Endodermal cell (in vitro differentiated cells): ENCODE measurements around the gene HDAC4. TPM values are rescaled to one million over a fixed set of nuclear protein-coding genes. Genes with fewer than 3 reads are reported as not detected.

Experiments
- DNase-seq: peaks from one replicate; pipeline ENCODE4 v3.0.0-alpha.2; 2017
- H3K27ac ChIP-seq: 2 replicates; pipeline ENCODE4 v1.5.1; 2013; ENCODE audit warnings: mild to moderate bottlenecking, low read depth, low read length, moderate library complexity
- H3K27me3 ChIP-seq: 2 replicates; pipeline ENCODE4 v1.6.1; 2013; ENCODE audit warnings: mild to moderate bottlenecking, low read length, moderate library complexity; ENCODE audit not compliant: insufficient read depth, control insufficient read depth, poor library complexity, severe bottlenecking
- H3K36me3 ChIP-seq: 2 replicates; pipeline ENCODE4 v1.7.0; 2013; ENCODE audit warnings: mild to moderate bottlenecking, low read length, moderate library complexity; ENCODE audit not compliant: control insufficient read depth, insufficient read depth
- H3K4me1 ChIP-seq: one replicate; pipeline ENCODE4 v1.7.0; 2013; ENCODE audit warnings: low read length; ENCODE audit not compliant: control insufficient read depth, insufficient read depth
- H3K4me3 ChIP-seq: 2 replicates; pipeline ENCODE4 v1.5.1; 2013; ENCODE audit warnings: mild to moderate bottlenecking, low read length, moderate library complexity
- H3K9ac ChIP-seq: 2 replicates; pipeline ENCODE4 v1.6.1; 2013; ENCODE audit warnings: mild to moderate bottlenecking, low read length, moderate library complexity; ENCODE audit not compliant: poor library complexity, severe bottlenecking; ENCODE audit errors: extremely low read depth
- H3K9me3 ChIP-seq: 2 replicates; pipeline ENCODE4 v1.6.1; 2013; ENCODE audit warnings: mild to moderate bottlenecking, low read length, moderate library complexity; ENCODE audit not compliant: control insufficient read depth
- H3K27ac Mint-ChIP-seq: 2 replicates; pipeline ENCODE4 v1.8.0; 2020; ENCODE audit warnings: mixed read lengths
- H3K27me3 Mint-ChIP-seq: 2 replicates; pipeline ENCODE4 v1.8.0; 2021; ENCODE audit warnings: mild to moderate bottlenecking, mixed read lengths; ENCODE audit not compliant: insufficient read depth
- H3K36me3 Mint-ChIP-seq: 2 replicates; pipeline ENCODE4 v1.8.0; 2020; ENCODE audit warnings: low read depth, mixed read lengths
- H3K4me1 Mint-ChIP-seq: 2 replicates; pipeline ENCODE4 v1.8.0; 2020; ENCODE audit warnings: mixed read lengths
- H3K4me3 Mint-ChIP-seq: 2 replicates; pipeline ENCODE4 v1.8.0; 2020; ENCODE audit warnings: mild to moderate bottlenecking, moderate library complexity, mixed read lengths
- H3K9me3 Mint-ChIP-seq: 2 replicates; pipeline ENCODE4 v1.8.0; 2020; ENCODE audit warnings: mild to moderate bottlenecking, mixed read lengths
- WGBS, 2 experiments: methylation state at CpG; one replicate each; pipeline versions ENCODE4 v1.1.5 to v1.1.7; 2013; ENCODE audit warnings: missing lambda C conversion rate in 2 of 2, mixed read lengths in 1 of 2; ENCODE audit not compliant: insufficient coverage in 1 of 2, insufficient read length in 1 of 2; 5-methylcytosine and 5-hydroxymethylcytosine counted together
- total RNA-seq, 2 donors: library from RNA; stranded (reverse); fragmentation: NEBNext Ultra II Directional in 1 of 2; extraction: Animal tissue kit (Norgen Biotek cat#: 25700) in 1 of 2; gene quantifications; 2 replicates in 1 of 2; 3 replicates in 1 of 2; pipeline ENCODE4 v1.2.1, GENCODE V29; 2021
- TF ChIP-seq, protein P1 (sequence below): fragments of 200-600 bp; sonication (generic); conservative IDR thresholded peaks from 2 replicates; pipeline ENCODE4 v1.5.0; 2021; ENCODE audit warnings: antibody characterized with exemption, mild to moderate bottlenecking

The HDAC4 gene
- total RNA-seq, 2 donors from 2014 or later: 45.7 to 51.2 TPM

DNA sequence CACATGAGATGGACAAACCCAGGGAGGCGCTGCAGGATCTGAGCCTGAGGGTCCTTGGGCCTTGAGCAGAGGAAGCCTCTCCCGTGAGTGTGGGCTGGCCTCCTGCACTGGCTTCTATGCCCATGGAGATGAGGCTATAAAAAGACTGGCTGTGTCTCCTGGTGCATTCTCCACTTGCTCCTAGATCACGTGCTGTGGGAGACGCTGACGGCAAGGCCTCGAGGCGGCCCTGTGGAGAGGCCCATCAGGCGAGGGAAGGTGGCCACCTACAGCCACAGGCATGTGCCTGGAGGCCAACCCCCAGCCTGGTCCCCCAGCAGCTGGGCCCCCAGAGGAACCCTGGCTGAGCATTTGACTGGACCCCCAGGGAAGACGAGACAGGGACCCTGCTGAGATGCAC, 354.0 kb downstream of the HDAC4 start:
- H3K36me3 Mint-ChIP-seq: peaks cover 8% of the 10 kb centered on the region
- H3K4me1 Mint-ChIP-seq: peaks cover 5% of the 10 kb centered on the region
- no peaks in the 10 kb centered on the region for H3K36me3 ChIP-seq

DNA sequence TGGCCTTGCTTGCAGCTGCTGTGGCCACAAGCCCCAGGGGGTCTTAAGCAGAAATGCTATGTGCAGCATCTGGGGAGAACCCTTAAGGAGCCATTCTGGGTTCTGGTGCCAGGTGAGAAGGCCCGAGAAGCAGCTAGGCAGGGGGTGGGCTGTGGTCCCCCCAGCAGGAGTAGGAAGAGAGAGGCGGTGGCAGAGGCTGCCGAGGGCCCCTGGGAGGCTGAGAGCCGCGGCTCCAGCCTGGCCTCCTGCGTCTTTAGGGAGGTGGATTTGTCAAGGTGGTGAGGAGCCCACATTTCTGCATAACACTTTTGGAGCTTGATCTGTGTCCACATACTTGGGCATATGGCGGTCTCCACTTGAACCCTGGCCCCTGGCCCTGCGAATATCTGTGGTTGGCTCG, 356.5 kb downstream of the HDAC4 start:
- Mint-ChIP-seq H3K27me3 (no peaks in the 10 kb centered on the region), H3K9me3 (no peaks in the 10 kb centered on the region), H3K36me3 (no peaks in the 10 kb centered on the region), H3K4me1 (peaks cover 5% of the 10 kb centered on the region), H3K27ac (no peak overlapping the region), H3K4me3 (no peak overlapping the region)
- Histone ChIP-seq H3K9me3 (no peaks in the 10 kb centered on the region), H3K27ac (no peak overlapping the region), H3K9ac (no peak overlapping the region), H3K36me3 (no peaks in the 10 kb centered on the region), H3K4me3 (no peak overlapping the region), H3K27me3 (no peaks in the 10 kb centered on the region), H3K4me1 (no peaks in the 10 kb centered on the region)
- no peak for DNase-seq
- 93 to 96% methylated on average over 5 to 9 of the region's 9 CpGs for WGBS, 2 experiments
- TF ChIP-seq, protein P1, sequence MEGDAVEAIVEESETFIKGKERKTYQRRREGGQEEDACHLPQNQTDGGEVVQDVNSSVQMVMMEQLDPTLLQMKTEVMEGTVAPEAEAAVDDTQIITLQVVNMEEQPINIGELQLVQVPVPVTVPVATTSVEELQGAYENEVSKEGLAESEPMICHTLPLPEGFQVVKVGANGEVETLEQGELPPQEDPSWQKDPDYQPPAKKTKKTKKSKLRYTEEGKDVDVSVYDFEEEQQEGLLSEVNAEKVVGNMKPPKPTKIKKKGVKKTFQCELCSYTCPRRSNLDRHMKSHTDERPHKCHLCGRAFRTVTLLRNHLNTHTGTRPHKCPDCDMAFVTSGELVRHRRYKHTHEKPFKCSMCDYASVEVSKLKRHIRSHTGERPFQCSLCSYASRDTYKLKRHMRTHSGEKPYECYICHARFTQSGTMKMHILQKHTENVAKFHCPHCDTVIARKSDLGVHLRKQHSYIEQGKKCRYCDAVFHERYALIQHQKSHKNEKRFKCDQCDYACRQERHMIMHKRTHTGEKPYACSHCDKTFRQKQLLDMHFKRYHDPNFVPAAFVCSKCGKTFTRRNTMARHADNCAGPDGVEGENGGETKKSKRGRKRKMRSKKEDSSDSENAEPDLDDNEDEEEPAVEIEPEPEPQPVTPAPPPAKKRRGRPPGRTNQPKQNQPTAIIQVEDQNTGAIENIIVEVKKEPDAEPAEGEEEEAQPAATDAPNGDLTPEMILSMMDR: no peak

More for the DNA sequence above, 354.0 kb downstream of the HDAC4 start:
- 95 to 97% methylated on average over 9 of the region's 9 CpGs for WGBS, 2 experiments
- Histone ChIP-seq H3K27ac (no peak overlapping the region), H3K27me3 (no peaks in the 10 kb centered on the region), H3K9ac (no peak overlapping the region), H3K9me3 (no peaks in the 10 kb centered on the region), H3K4me3 (no peak overlapping the region), H3K4me1 (no peaks in the 10 kb centered on the region)
- DNase-seq: no peak
- TF ChIP-seq, protein P1: no peak
- Mint-ChIP-seq H3K27ac (no peak overlapping the region), H3K9me3 (no peaks in the 10 kb centered on the region), H3K27me3 (no peaks in the 10 kb centered on the region), H3K4me3 (no peak overlapping the region)

DNA sequence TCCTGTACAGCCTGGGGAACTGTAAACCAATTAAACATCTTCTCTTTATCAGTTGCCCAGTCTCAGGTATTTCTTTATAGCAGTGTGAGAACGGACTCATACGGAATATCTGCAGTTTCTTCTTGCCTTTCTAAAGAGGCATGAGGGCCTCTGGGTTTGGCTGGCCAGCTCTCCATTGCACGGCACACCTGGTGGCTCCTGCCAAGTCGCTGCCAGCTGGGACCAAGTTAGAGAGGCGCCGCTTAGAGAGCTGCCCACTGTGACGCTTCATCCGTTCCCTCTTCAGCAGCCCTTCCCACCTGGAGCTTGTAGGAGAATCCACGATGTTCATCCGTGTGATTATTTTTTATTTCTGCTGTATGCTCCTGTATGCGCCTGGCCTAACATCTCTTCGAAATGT, 357.5 kb downstream of the HDAC4 start:
- no peaks in the 10 kb centered on the region for H3K36me3 ChIP-seq
- peaks cover 5% of the 10 kb centered on the region for H3K4me1 Mint-ChIP-seq
- H3K4me1 ChIP-seq: no peaks in the 10 kb centered on the region
- H3K27me3 Mint-ChIP-seq: no peaks in the 10 kb centered on the region
- 92 to 96% methylated on average over 12 of the region's 12 CpGs for WGBS, 2 experiments
- no peak overlapping the region for H3K9ac ChIP-seq
- no peaks in the 10 kb centered on the region for H3K9me3 Mint-ChIP-seq
- no peak overlapping the region for H3K4me3 Mint-ChIP-seq
- TF ChIP-seq, protein P1: no peak
- H3K27ac ChIP-seq: no peak overlapping the region
- no peaks in the 10 kb centered on the region for H3K36me3 Mint-ChIP-seq
- no peak for DNase-seq
- H3K9me3 ChIP-seq: no peaks in the 10 kb centered on the region
- no peak overlapping the region for H3K27ac Mint-ChIP-seq
- no peaks in the 10 kb centered on the region for H3K27me3 ChIP-seq
- H3K4me3 ChIP-seq: no peak overlapping the region
